GM19328 (cell line): Measurements from ENCODE around the gene VAC14.
"Not testable (repeated sequence)": the region's sequence is repeated elsewhere in the genome, so short reads cannot be mapped to it uniquely, and the experiment has no call there.

Source experiments
- ATAC-seq: cut with Tn5 transposase; IDR thresholded peaks from one replicate; pipeline ENCODE4 v1.9.1; 2021; ENCODE audit warnings: mild to moderate bottlenecking, moderate library complexity; ENCODE audit not compliant: unreplicated experiment

The VAC14 gene

GRCh38 chr16:70800781-70801480 is at the start of gene VAC14:
Gene VAC14 (minus strand): TSS chr16:70801158. CDS start chr16:70800900, 258 bp downstream.
- ATAC-seq = peak; percentile 93

- not testable (repeated sequence) for ATAC-seq
These were observed 22.6 kb upstream of the VAC14 start for GRCh38 chr16:70823498-70824118.

- ATAC-seq = not testable (repeated sequence)
These were observed 21.8 kb upstream of the VAC14 start for GRCh38 chr16:70822734-70823133.

- ATAC-seq = not testable (repeated sequence)
These were observed 17.1 kb upstream of the VAC14 start for GRCh38 chr16:70818088-70818487.

- no peak for ATAC-seq
These were observed 8.6 kb upstream of the VAC14 start for GRCh38 chr16:70809392-70810060.

- ATAC-seq = no peak
These were observed 7.4 kb upstream of the VAC14 start for GRCh38 chr16:70808371-70808770.

GRCh38 chr16:70805787-70806186 is 4.8 kb upstream of the VAC14 start:
- no peak for ATAC-seq

DNA sequence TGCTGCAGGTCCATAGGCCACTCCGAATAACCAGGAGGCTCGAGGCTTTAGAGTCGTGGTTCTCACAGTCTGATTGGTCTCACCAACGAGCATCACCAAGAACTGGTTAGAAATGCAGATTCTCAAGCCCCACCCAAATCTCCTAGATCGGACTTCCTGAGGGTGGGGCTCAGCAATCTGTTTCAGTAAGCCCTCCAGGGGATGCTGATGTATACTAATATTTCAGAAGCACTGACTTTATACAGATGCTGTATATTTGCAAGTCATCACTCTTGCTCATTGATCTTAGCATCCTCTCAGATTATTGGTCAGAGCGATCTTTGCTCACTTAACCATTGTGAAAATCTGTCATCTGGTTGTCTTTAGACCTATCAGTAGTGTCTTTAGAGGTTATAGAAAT is 4.4 kb upstream of the VAC14 start:
- no peak for ATAC-seq

DNA sequence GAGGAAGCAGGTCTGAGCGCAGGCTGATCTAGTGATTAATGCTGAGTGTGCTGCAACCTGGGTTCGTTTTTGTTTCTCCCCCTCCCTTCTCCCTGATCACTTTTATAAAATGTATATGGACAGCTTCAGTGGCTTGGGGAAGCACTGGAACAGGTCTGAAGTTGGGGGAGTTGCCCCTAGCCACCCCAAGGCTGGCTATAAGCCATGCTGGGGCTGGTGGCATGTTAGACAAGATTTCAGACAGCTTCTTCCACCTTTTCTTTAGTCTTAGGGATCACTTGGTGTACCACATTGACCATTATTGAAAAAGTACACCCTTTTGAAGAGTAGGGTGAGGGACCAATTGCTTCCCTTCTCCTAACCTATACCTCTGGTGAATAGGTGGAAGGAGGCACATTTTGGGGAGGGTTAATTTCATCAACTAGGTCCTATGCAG is 3.8 kb upstream of the VAC14 start:
- no peak for ATAC-seq

DNA sequence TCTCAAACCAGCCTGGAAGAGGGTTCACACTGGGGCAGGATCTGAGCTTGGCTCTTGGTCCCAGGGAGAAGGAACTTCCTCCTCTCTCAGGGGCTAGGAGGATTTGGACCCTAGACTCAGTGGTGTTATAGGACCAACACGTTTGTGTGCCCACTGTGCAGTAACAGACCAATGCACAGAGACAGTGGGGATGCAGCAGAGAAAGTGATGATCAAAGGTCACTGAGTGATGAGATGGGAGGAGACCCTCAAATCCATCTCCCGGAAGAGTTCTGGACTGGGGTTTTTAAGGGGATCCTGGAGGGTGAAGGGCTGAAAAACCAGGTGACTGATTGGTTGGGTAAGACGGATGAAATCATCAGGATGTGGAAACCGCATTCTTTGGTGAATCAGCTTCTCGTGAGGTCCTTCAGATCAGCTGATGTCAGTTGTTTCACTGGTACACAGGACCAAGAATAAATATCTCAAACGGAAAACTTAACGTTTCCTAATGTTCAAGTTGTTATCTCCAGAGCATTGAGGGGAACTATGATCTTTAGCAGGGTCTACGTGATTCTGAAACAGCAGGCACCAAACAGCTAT is 3.3 kb upstream of the VAC14 start:
- ATAC-seq = no peak

DNA sequence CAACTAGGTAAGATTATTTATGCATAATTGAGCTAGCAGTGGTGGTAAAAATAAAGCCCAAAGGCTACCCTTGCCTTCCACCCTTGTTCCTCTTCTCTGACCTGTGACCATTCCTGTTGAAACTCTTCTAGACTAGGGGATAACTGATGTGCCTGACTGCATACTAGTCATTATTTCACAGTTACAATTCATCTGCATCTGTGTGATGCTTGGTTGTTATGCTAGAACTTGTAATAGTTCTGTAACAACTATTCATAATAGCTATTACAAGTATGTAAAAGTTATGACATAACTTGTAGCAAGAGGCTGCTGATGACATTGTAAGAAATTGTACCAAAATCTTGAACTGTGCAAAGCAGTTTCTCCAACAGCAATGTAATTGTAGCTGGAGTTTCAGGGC is 2.4 kb upstream of the VAC14 start:
- no peak for ATAC-seq

DNA sequence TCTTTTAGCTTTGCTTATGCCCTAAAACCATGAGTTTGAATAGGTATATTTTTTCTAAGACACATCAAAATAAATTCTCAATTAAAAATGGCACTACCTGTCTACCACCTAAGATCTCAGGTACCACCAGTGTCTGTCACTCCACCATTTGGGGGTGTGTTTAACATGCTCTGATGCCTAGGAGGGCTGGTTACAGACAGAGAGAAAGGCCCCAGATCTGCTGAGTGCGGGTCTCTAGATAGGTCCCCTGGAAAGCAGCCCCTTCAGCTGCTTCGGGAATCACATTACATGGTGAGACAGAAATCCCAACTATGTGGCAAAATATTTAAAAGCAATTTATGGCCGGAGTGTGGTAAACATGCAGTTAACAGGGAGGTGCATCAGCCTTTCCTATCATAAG is 653 bp upstream of the VAC14 start:
- no peak for ATAC-seq

DNA sequence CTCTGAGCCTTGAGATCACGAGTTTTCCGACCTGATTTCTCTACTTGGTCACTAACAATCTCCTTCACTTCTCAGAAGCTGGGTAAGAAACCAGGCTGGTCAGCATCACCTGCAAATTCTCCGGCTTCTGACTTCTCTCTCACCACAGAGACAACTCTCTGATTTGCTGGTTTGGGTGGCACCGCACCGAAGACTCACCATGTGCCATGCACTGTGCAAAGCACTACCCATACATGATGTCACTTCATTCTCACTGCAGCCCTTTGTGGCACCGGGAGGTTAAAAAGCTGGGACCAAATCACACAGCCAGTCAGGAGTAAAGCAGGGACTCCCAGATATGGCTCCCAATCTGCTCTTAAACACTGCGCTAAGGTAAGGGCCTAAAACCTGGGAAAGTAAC is 647 bp downstream of the VAC14 start:
- no peak for ATAC-seq

DNA sequence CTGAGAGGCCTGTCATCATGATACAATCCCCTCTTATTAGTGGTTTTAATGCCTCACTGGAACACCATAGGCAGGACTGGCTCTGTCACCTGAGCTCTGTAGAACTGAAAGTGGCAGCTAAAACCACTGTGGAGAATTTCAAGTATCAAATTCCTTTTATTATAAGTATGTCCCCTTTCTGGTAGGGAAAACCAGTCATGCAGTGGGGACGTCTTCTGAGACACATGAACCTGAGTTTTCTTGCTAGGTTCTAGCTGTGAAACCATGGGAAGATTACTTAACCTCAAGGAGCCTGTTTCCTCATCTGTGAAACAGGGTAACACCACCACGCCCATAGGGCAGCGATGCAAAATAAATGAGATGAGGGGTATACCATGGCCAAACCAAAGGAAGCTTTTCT is 4.7 kb downstream of the VAC14 start:
- ATAC-seq = no peak

- no peak for ATAC-seq
These were observed 5.6 kb downstream of the VAC14 start for GRCh38 chr16:70795296-70795912.

DNA sequence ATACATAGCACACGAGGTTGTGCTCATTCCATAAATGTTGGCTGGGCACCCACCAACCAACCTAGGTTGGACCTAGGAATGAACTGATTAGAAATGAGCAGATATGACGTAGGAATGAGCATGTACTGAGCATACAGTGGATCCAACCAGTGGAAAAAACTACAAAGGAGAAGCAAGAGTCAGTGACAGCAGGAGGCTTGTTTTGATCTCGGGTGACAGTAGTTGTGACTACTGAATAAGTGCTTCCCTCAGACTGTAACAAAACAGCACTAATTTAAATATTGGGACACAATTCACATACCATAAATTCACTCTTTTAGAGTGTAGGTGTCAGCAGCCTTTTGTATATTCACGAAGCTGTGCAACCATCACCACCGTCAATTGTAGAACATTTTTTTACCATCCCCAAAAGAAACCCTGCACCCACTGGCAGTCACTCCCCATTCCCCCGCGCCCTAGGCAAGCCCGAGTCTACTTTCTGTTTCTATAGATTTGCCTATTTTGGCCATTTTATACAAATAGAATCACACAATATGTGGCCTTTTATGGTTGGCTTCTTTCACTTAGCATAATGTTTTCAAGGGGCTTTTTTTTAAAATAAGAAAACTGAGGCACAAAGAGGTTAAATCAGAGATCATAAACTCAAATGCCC is 7.0 kb downstream of the VAC14 start:
- peak; percentile 54 for ATAC-seq

GRCh38 chr16:70790815-70791214 is 10.1 kb downstream of the VAC14 start:
- no peak for ATAC-seq

DNA sequence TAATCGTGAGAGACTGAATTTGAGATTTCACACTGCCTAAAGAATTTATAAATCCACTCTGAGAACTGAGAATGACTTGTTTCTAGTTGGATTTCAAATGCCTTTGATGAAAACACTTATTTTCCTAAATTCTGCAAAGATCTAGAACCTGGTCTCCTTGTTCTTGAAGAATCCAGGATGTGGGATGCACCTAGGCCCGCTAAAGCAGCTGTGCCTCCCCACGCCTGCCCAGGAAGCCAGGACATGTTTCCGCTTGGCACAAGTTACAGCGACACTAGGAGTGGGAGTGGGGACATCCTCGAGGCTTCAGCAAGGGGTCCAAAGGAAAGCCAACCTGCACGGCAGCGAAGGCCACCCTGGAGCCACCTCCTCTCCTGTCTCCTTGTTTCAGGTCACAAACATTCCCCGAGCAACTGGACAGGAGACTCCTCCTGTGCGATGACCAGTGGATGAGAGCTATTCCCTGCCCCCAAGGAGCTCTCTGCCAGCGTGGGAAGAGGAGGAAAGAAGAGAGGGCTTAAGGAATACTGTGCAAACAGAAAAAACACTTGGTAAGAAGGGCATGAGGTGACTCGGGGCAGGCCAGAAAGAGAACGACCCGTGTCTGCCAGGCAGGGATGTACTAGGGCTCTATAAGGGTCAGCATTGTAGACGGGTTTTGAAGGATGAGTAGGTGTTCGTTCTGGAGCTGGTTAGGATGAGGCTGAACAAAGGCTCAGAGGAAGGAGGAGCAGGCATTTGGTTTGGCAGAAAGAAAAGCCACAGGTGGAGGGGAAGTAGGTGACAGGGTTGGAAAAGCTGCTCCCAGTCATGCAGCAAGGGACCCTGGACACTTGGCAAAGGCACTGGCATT is 11.1 kb downstream of the VAC14 start:
- no peak for ATAC-seq

- ATAC-seq = no peak
These were observed 12.0 kb downstream of the VAC14 start for GRCh38 chr16:70788668-70789594.
